GM12878 (cell line): ENCODE measurements around the gene HIVEP1. TPM values are rescaled to one million over a fixed set of nuclear protein-coding genes. Genes with fewer than 3 reads are reported as not detected.

ENCODE experiments used
- ATAC-seq: fragments of 200-7000 bp; cut with Tn5 transposase; 3 replicates; pipeline ENCODE4 v1.9.1; 2020; ENCODE audit warnings: mild to moderate bottlenecking, moderate library complexity
- BruUV-seq: library from RNA; stranded (reverse); fragments of 400-500 nt; replicated peaks from 2 replicates; lab custom pipeline; 2021; lab: Mats Ljungman, UMichigan
- CTCF ChIA-PET: fragments of 300-600 bp; sonication (Branson Sonifier 250); formaldehyde crosslinking; extraction: SDS; loops from one replicate; lab custom pipeline; 2021; ENCODE audit warnings: inconsistent platforms; lab: Yijun Ruan, JAX
- POLR2A ChIA-PET: fragments of 350-600 bp; formaldehyde crosslinking; extraction: SDS; loops from one replicate; lab custom pipeline; 2021; ENCODE audit warnings: inconsistent platforms; lab: Charles Lee
- RAD21 ChIA-PET: fragments of 300-600 bp; sonication (Branson Sonifier 250); formaldehyde crosslinking; loops from one replicate; lab custom pipeline; 2023; ENCODE audit warnings: antibody characterized with exemption; ENCODE audit not compliant: unreplicated experiment; lab: Charles Lee
- SMC1A ChIA-PET: fragments of 300-600 bp; sonication (Branson Sonifier 250); formaldehyde crosslinking; loops from one replicate; lab custom pipeline; 2023; ENCODE audit not compliant: unreplicated experiment, uncharacterized antibody; lab: Charles Lee
- DNase-seq: peaks from one replicate; pipeline ENCODE4 v3.0.0-alpha.2; 2011; ENCODE audit warnings: low read depth, low spot score
- FAIRE-seq: peaks from 3 replicates; lab custom pipeline; 2011; peaks lifted over from hg19 to GRCh38; lab: Jason Lieb, UNC
- H2AFZ ChIP-seq: 2 replicates; pipeline ENCODE4 v1.6.0; 2011; ENCODE audit warnings: low read depth, low read length, control low read depth; ENCODE audit not compliant: control insufficient read depth
- H3K27ac ChIP-seq: 2 replicates; pipeline ENCODE4 v1.5.1; 2011; ENCODE audit warnings: control low read depth; ENCODE audit not compliant: control insufficient read depth, insufficient read depth
- H3K27me3 ChIP-seq, 2 experiments: replicated peaks in 1 of 2; 2 replicates each; pipeline versions ENCODE4 v1.6.0 to v1.6.1; 2011; ENCODE audit warnings: low read length in 1 of 2; ENCODE audit not compliant: control insufficient read depth in 2 of 2, insufficient read depth in 2 of 2
- H3K36me3 ChIP-seq, 2 experiments: 2 replicates each; pipeline ENCODE4 v1.5.1; 2011; ENCODE audit warnings: low read length in 1 of 2; ENCODE audit not compliant: control insufficient read depth in 2 of 2, insufficient read depth in 2 of 2
- H3K4me1 ChIP-seq: 2 replicates; pipeline ENCODE4 v1.6.1; 2011; ENCODE audit warnings: mild to moderate bottlenecking, low read length, moderate library complexity, mixed read lengths; ENCODE audit not compliant: control insufficient read depth, insufficient read depth
- H3K4me2 ChIP-seq: 2 replicates; pipeline ENCODE4 v1.6.0; 2011; ENCODE audit warnings: control low read depth; ENCODE audit not compliant: control insufficient read depth, insufficient read depth
- H3K4me3 ChIP-seq: fragments of 200-600 bp; sonication (generic); 2 replicates; pipeline ENCODE4 v1.5.1; 2016
- H3K79me2 ChIP-seq: 2 replicates; pipeline ENCODE4 v1.6.0; 2011; ENCODE audit warnings: low read length; ENCODE audit not compliant: control insufficient read depth, insufficient read depth
- H3K9ac ChIP-seq: 2 replicates; pipeline ENCODE4 v1.8.0; 2011; ENCODE audit warnings: low read length, control low read depth, mixed read lengths; ENCODE audit not compliant: control insufficient read depth, insufficient read depth
- H3K9me3 ChIP-seq: replicated peaks from 3 replicates; pipeline ENCODE4 v1.5.1; 2011; ENCODE audit warnings: mild to moderate bottlenecking, low read length; ENCODE audit not compliant: control insufficient read depth, insufficient read depth
- H4K20me1 ChIP-seq: 2 replicates; pipeline ENCODE4 v1.6.0; 2011; ENCODE audit not compliant: control insufficient read depth, insufficient read depth
- BMI1 ChIP-seq: fragments of 450-650 bp; IDR thresholded peaks from 2 replicates; pipeline ENCODE4 v1.6.1; 2016; ENCODE audit warnings: mild to moderate bottlenecking, moderate library complexity, borderline replicate concordance
- KLF5 ChIP-seq: fragments of 450-650 bp; IDR thresholded peaks from 2 replicates; pipeline ENCODE4 v1.6.1; 2014; ENCODE audit warnings: mild to moderate bottlenecking; ENCODE audit not compliant: partially characterized antibody
- RAD51 ChIP-seq: fragments of 450-650 bp; IDR thresholded peaks from 2 replicates; pipeline ENCODE4 v1.6.1; 2016; ENCODE audit warnings: moderate library complexity, mild to moderate bottlenecking, inconsistent platforms
- STAT3 ChIP-seq: IDR thresholded peaks from 2 replicates; pipeline ENCODE4 v1.6.1; 2011; ENCODE audit warnings: low read depth, low read length, improper control_type of control experiment
- SUPT20H ChIP-seq: IDR thresholded peaks from 2 replicates; pipeline ENCODE4 v1.6.1; 2011; ENCODE audit warnings: low read depth, mild to moderate bottlenecking, low read length, moderate library complexity, borderline replicate concordance; ENCODE audit not compliant: control insufficient read depth
- ZNF687 ChIP-seq: fragments of 450-650 bp; IDR thresholded peaks from 2 replicates; pipeline ENCODE4 v1.6.1; 2017; ENCODE audit warnings: mild to moderate bottlenecking, moderate library complexity
- WGBS: methylation state at CpG from one replicate; pipeline ENCODE4 v1.1.6; 2016; ENCODE audit warnings: low lambda C conversion rate; ENCODE audit not compliant: insufficient replicate concordance, insufficient coverage; ENCODE audit errors: missing lambda C conversion rate; 5-methylcytosine and 5-hydroxymethylcytosine counted together
- in situ Hi-C: fragments of 300-500 bp; cut with MboI; formaldehyde crosslinking; loops from 9 replicates; pipeline ENCODE4 v1.14.3; 2018; ENCODE audit warnings: mixed read lengths
- intact Hi-C: fragments of 100-400 bp; cut with micrococcal nuclease; formaldehyde crosslinking; loops from one replicate; pipeline ENCODE4 v1.14.2; 2022; ENCODE audit not compliant: unreplicated experiment
- polyA plus RNA-seq, 11 experiments: library from polyadenylated mRNA; depleted of rRNA in 4 of 11; unstranded in 6 of 11; stranded (reverse) in 5 of 11; fragments of >200 nt; fragmentation: Nextera tagmentation in 4 of 11; fragmentation: Illumina TruSeq in 1 of 11; extraction: Ambion mirVana in 4 of 11; extraction: Trizol in 1 of 11; gene quantifications; 1 replicate in 1 of 11; 2 replicates in 10 of 11; pipeline versions ENCODE4 v1.2.1 to v1.2.3, GENCODE V29; 2011 to 2016; ENCODE audit warnings: inconsistent platforms in 2 of 11, missing spikeins in 2 of 11, low read depth in 1 of 11
- total RNA-seq, 4 experiments: library from RNA; depleted of rRNA in 3 of 4; stranded (reverse); fragments of >200 nt in 3 of 4; fragmentation: Illumina TruSeq in 1 of 4; extraction: Trizol in 1 of 4; gene quantifications; 2 replicates each; pipeline versions ENCODE4 v1.2.1 to v1.2.3, GENCODE V29; 2013 to 2021
- TF ChIP-seq, protein P1 (sequence below): fragments of 150-350 bp; IDR thresholded peaks from 2 replicates; pipeline ENCODE4 v1.6.1; 2016; ENCODE audit warnings: low read depth, low read length
- TF ChIP-seq, protein P2 (sequence below): IDR thresholded peaks from 2 replicates; pipeline ENCODE4 v1.6.1; 2012; ENCODE audit warnings: improper control_type of control experiment, low read depth, low read length; ENCODE audit not compliant: insufficient replicate concordance

Gene HIVEP1
- total and polyA plus RNA-seq, 10 of the 15 experiments (the other 5 are each of a cell fraction or from before 2014, with no cell fraction given): 4.3 to 37.5 (median 21.6) TPM

GRCh38 chr6:12065321-12066140, 53.4 kb downstream of the HIVEP1 start:
- H3K27me3 ChIP-seq: no peaks in the 10 kb centered on the region
- H3K9me3 ChIP-seq: no peaks in the 10 kb centered on the region; the same call in 1 of the 3 replicates
- peaks cover 95% of the 10 kb centered on the region for H3K79me2 ChIP-seq
- in situ Hi-C loops: no loop called here
- SMC1A ChIA-PET: interaction anchor here (0.7 to 4.3 kb wide), 42 partner anchors 8 to 543 kb away, joined by 3 to 70 read pairs (median 5); partner anchors contain the start of gene EDN1
- no peak for FAIRE-seq
- RAD21 ChIA-PET: interaction anchor here (0.6 to 9.8 kb wide), 41 partner anchors 7 to 540 kb away, joined by 3 to 77 read pairs (median 5); partner anchors contain the start of genes EDN1 and HIVEP1
- peak; percentile 65 for ATAC-seq
- peak overlapping the region; percentile 62 for H3K9ac ChIP-seq
- H3K27ac ChIP-seq: peak overlapping the region; percentile 97
- H3K36me3 ChIP-seq: peaks cover 0 to 1% of the 10 kb centered on the region in 2 experiments; a peak in 1 of 4 replicates
- DNase-seq: no peak
- peaks cover 38% of the 10 kb centered on the region for H3K4me1 ChIP-seq
- peak overlapping the region; percentile 92 for H3K4me2 ChIP-seq
- CTCF ChIA-PET: interaction anchor here (0.6 to 3.1 kb wide), 18 partner anchors 10 to 354 kb away, joined by 3 to 19 read pairs (median 5); partner anchors contain the start of gene EDN1
- BruUV-seq: TSS peak; percentile 93
- intact Hi-C loops: no loop called here
- peak overlapping the region; percentile 28 for H2AFZ ChIP-seq
- POLR2A ChIA-PET: interaction anchor here (0.6 to 2.0 kb wide), 25 partner anchors 8 to 686 kb away, joined by 3 to 18 read pairs (median 5); partner anchors contain the start of gene EDN1
- peak overlapping the region; percentile 35; the same call in 1 of the 2 replicates for H3K4me3 ChIP-seq
- no peaks in the 10 kb centered on the region for H4K20me1 ChIP-seq
- WGBS: 1% methylated on average over 8 of the region's 8 CpGs
- TF ChIP-seq STAT3 (no peak; the same call in 1 of the 2 replicates), BMI1 (no peak), SUPT20H (no peak), KLF5 (peak; percentile 55), RAD51 (no peak), ZNF687 (peak; percentile 60; the same call in 1 of the 2 replicates)
- TF ChIP-seq, protein P1, sequence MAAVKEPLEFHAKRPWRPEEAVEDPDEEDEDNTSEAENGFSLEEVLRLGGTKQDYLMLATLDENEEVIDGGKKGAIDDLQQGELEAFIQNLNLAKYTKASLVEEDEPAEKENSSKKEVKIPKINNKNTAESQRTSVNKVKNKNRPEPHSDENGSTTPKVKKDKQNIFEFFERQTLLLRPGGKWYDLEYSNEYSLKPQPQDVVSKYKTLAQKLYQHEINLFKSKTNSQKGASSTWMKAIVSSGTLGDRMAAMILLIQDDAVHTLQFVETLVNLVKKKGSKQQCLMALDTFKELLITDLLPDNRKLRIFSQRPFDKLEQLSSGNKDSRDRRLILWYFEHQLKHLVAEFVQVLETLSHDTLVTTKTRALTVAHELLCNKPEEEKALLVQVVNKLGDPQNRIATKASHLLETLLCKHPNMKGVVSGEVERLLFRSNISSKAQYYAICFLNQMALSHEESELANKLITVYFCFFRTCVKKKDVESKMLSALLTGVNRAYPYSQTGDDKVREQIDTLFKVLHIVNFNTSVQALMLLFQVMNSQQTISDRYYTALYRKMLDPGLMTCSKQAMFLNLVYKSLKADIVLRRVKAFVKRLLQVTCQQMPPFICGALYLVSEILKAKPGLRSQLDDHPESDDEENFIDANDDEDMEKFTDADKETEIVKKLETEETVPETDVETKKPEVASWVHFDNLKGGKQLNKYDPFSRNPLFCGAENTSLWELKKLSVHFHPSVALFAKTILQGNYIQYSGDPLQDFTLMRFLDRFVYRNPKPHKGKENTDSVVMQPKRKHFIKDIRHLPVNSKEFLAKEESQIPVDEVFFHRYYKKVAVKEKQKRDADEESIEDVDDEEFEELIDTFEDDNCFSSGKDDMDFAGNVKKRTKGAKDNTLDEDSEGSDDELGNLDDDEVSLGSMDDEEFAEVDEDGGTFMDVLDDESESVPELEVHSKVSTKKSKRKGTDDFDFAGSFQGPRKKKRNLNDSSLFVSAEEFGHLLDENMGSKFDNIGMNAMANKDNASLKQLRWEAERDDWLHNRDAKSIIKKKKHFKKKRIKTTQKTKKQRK: no peak
- TF ChIP-seq, protein P2, sequence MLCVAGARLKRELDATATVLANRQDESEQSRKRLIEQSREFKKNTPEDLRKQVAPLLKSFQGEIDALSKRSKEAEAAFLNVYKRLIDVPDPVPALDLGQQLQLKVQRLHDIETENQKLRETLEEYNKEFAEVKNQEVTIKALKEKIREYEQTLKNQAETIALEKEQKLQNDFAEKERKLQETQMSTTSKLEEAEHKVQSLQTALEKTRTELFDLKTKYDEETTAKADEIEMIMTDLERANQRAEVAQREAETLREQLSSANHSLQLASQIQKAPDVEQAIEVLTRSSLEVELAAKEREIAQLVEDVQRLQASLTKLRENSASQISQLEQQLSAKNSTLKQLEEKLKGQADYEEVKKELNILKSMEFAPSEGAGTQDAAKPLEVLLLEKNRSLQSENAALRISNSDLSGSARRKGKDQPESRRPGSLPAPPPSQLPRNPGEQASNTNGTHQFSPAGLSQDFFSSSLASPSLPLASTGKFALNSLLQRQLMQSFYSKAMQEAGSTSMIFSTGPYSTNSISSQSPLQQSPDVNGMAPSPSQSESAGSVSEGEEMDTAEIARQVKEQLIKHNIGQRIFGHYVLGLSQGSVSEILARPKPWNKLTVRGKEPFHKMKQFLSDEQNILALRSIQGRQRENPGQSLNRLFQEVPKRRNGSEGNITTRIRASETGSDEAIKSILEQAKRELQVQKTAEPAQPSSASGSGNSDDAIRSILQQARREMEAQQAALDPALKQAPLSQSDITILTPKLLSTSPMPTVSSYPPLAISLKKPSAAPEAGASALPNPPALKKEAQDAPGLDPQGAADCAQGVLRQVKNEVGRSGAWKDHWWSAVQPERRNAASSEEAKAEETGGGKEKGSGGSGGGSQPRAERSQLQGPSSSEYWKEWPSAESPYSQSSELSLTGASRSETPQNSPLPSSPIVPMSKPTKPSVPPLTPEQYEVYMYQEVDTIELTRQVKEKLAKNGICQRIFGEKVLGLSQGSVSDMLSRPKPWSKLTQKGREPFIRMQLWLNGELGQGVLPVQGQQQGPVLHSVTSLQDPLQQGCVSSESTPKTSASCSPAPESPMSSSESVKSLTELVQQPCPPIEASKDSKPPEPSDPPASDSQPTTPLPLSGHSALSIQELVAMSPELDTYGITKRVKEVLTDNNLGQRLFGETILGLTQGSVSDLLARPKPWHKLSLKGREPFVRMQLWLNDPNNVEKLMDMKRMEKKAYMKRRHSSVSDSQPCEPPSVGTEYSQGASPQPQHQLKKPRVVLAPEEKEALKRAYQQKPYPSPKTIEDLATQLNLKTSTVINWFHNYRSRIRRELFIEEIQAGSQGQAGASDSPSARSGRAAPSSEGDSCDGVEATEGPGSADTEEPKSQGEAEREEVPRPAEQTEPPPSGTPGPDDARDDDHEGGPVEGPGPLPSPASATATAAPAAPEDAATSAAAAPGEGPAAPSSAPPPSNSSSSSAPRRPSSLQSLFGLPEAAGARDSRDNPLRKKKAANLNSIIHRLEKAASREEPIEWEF: no peak
